ENCODE results near the gene ATP2A3. TPM values are rescaled to one million over a fixed set of nuclear protein-coding genes. Genes with fewer than 3 reads are reported as not detected.

The ATP2A3 gene
- total and polyA plus RNA-seq, 11 donors: 3.3 to 21.8 (median 7.0) TPM

DNA sequence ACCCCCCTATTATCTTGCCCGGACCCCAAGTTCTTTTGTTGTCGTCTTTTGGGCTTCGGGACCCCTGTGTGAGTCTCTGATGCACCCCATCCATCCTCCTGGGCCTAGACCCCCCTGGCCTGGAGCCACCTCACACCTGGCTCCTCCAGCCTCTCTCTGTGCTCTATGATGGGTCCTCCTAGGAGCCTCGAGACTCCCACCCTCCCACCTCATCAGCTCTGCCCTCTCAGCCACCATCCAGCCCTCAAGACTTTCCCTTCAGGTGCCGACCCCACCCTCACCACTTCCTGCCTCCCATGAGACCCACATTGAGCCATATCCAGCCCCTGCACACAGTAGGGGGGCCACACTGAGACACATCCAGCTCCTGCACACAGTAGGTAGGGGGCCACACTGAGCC is 8.7 kb upstream of the ATP2A3 start:
- Histone ChIP-seq H3K4me1 (peaks cover 0 to 27% (median 16%) of the 10 kb centered on the region in 12 donors), H3K4me3 (no peak overlapping the region), H3K27me3 (no peaks in the 10 kb centered on the region), H3K9me3 (peaks cover 0 to 11% (median 6%) of the 10 kb centered on the region in 12 donors), H3K27ac (no peak overlapping the region), H3K36me3 (no peaks in the 10 kb centered on the region)
- 63 to 71% (median 67%) methylated on average over 5 of the region's 5 CpGs for WGBS, 4 donors
- DNase-seq (no peak), ATAC-seq (no peak)
- TF ChIP-seq POLR2A (IDR thresholded peaks at IDR 0.05): no peak
- TF ChIP-seq, protein P1, sequence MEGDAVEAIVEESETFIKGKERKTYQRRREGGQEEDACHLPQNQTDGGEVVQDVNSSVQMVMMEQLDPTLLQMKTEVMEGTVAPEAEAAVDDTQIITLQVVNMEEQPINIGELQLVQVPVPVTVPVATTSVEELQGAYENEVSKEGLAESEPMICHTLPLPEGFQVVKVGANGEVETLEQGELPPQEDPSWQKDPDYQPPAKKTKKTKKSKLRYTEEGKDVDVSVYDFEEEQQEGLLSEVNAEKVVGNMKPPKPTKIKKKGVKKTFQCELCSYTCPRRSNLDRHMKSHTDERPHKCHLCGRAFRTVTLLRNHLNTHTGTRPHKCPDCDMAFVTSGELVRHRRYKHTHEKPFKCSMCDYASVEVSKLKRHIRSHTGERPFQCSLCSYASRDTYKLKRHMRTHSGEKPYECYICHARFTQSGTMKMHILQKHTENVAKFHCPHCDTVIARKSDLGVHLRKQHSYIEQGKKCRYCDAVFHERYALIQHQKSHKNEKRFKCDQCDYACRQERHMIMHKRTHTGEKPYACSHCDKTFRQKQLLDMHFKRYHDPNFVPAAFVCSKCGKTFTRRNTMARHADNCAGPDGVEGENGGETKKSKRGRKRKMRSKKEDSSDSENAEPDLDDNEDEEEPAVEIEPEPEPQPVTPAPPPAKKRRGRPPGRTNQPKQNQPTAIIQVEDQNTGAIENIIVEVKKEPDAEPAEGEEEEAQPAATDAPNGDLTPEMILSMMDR (IDR thresholded peaks at IDR 0.05): no peak
- intact Hi-C loops (cut with DNase I): no loop called here

DNA sequence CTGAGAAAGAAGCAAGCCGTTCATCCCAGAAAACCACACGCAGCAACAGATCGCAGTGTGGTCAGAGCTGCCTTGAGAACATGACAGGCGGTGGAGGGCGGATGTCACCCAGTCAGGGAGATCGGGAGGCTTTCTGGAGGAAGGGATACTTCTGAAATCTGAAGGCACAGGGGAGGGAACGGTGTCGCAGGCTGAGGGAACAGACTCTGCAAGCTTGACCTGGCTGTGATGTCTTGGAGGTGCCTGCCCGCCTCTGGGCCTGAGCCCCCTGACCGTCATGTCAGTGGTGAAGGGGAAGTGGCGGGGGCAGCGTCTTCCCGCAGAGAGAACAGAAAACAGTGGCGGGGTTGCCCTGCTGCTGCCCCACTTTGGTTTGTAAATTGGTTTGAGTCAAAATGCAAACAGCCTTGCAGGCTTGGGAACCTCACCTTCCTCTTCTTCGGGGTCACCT is 8.1 kb upstream of the ATP2A3 start:
- Histone ChIP-seq H3K9me3 (peaks cover 0 to 11% (median 6%) of the 10 kb centered on the region in 12 donors), H3K27ac (no peak overlapping the region), H3K4me1 (peaks cover 0 to 22% (median 13%) of the 10 kb centered on the region in 12 donors), H3K27me3 (no peaks in the 10 kb centered on the region), H3K4me3 (no peak overlapping the region), H3K36me3 (no peaks in the 10 kb centered on the region)
- intact Hi-C loops (cut with DNase I): no loop called here
- TF ChIP-seq, protein P1 (IDR thresholded peaks at IDR 0.05): no peak
- TF ChIP-seq POLR2A (IDR thresholded peaks at IDR 0.05): no peak
- DNase-seq (no peak), ATAC-seq (no peak)
- WGBS, 4 donors: 73 to 85% (median 81%) methylated on average over 15 of the region's 15 CpGs

DNA sequence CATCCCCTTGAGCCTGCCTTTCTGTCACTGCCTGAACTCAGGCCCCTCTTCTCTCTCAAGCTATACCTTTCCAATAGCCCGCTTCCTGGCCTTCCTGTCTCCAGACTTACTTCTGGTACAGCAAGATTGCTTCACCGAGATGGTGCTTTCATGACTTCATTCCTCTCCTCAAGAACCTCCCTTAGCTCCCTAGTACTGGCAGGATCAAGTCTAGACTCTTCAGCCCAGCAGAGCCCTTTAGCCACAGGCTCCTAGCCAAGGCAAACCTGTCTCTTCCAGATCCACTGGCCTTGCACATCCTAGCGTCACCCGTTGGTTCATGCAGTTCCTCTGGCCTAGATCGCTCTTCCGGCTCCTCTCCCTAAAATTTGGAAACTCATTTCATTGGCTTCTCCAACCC is 6.4 kb upstream of the ATP2A3 start:
- Histone ChIP-seq H3K27me3 (no peaks in the 10 kb centered on the region), H3K4me3 (no peak overlapping the region), H3K36me3 (no peaks in the 10 kb centered on the region), H3K9me3 (peaks cover 0 to 11% (median 6%) of the 10 kb centered on the region in 12 donors), H3K27ac (no peak overlapping the region), H3K4me1 (peaks cover 0 to 7% (median 0%) of the 10 kb centered on the region in 12 donors)
- ATAC-seq (no peak), DNase-seq (peak in 2 of 5 donors; percentile 3 to 9)
- intact Hi-C loops (cut with DNase I): no loop called here
- TF ChIP-seq POLR2A (IDR thresholded peaks at IDR 0.05): no peak
- TF ChIP-seq, protein P1 (IDR thresholded peaks at IDR 0.05): no peak
- 91 to 97% (median 96%) methylated on average over 6 of the region's 6 CpGs for whole genome bisulfite sequencing, 4 donors

DNA sequence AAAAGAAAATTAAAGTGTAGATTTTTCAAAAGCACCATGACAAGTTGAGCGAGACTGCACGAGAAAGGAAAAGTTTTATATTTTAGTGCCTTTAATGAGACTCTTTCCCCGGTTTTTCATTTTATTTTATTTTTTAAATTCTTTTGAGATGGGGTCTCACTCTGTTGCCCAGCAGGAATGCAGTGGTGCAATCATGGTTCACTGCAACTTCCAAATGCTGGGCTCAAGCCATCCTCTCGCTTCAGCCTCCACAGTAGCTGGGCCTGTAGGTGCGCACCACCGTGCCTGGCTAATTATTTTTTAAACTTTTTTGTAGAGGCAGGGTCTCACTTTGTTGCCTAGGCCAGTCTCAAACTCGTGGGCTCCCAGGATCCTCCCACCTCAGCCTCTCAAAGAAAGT is 5.7 kb upstream of the ATP2A3 start:
- ATAC-seq: no peak
- intact Hi-C loops (cut with DNase I): loop anchor here in 1 of 10 donors (5.0 kb wide), 1 partner anchor 32 kb away; no protein-coding TSS in a partner anchor
- 89 to 97% (median 89%) methylated on average over 7 of the region's 7 CpGs for WGBS, 4 donors

More for the DNA sequence above, 5.7 kb upstream of the ATP2A3 start:
- no peak overlapping the region for H3K4me3 ChIP-seq
- peaks cover 0 to 6% (median 0%) of the 10 kb centered on the region in 9 donors for H3K27me3 ChIP-seq
- H3K27ac ChIP-seq: no peak overlapping the region
- H3K9me3 ChIP-seq: peaks cover 0 to 7% (median 3%) of the 10 kb centered on the region in 12 donors
- no peak for DNase-seq
- TF ChIP-seq POLR2A (IDR thresholded peaks at IDR 0.05): no peak
- TF ChIP-seq, protein P1 (IDR thresholded peaks at IDR 0.05): no peak
- H3K36me3 ChIP-seq: no peaks in the 10 kb centered on the region
- peaks cover 0 to 14% (median 4%) of the 10 kb centered on the region in 12 donors for H3K4me1 ChIP-seq

All from heart left ventricle (tissue), 16 donors.